NCI-H146 treated with DMSO at 0.1 percent for 48 hours (cell line): ENCODE data around the gene LCN6.
"Not testable (repeated sequence)": the region's sequence is repeated elsewhere in the genome, so short reads cannot be mapped to it uniquely, and the experiment has no call there.

Experiments used
- DNase-seq: peaks from one replicate; lab custom pipeline; 2025; ENCODE audit not compliant: unreplicated experiment; lab: John Stamatoyannopoulos, UW

Gene LCN6

GRCh38 chr9:136711751-136712689 lies 36.3 kb downstream of the LCN6 start, which contains the start of gene DIPK1B:
DIPK1B (plus strand) TSS chr9:136712572; CDS start chr9:136712666, 94 bp downstream.
- DNase-seq: peak; percentile 24

DNA sequence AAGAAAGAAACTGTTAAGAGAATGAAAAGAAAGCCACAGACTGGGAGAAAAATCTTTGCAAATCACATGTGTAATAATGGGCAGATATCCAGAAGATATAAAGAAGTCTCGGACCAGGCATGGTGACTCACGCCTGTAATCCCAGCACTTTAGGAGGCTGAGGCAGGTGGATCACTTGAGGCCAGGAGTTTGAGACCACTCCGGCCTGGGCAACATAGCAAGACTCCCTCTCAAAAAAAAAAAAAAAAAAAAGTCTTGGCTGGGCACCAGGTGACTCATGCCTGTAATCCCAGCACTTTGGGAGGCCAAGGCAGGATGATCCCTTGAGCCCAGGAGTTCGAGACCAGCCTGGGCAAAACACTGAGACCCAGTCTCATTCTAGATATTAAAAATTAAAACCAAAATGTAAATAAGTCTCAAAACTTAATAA lies 37.1 kb downstream of the LCN6 start:
- not testable (repeated sequence) for DNase-seq

- DNase-seq: no peak
These were observed 37.8 kb downstream of the LCN6 start for GRCh38 chr9:136710543-136710942.

DNA sequence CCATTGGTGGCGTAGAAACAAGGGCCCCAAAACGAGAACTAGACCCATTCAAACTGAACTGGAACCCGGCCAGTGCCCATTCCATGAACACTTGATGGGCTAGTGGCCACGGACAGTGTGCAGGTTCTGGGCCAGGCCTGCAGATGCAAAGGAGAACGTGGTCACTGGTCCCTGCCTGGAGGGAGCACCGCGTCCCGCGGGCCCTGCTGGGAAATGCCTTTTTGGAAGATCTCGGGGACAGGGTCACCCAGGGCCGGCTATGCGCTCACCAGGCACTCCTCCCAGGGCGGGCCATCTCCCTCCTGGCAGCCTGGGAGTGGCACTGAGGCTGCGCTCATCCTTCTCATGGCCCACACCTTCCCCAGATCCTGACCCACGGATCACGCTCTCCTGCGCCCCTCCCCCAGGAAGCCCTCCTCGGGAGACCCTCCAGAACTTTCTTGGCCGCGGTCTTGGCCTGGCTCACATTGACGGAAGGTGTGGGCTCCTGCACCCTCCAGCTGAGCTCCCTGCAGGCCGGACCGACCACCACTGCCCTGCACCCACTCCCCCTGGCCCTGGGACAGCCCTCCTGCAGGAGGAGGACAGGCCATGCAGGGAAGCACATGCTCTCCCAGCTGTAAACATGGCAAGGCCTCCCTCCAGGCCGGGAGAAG lies 38.7 kb downstream of the LCN6 start:
- DNase-seq: no peak

GRCh38 chr9:136707849-136708517 lies 40.3 kb downstream of the LCN6 start:
- DNase-seq: no peak

- no peak for DNase-seq
These were observed 41.3 kb downstream of the LCN6 start for GRCh38 chr9:136707011-136707410.

GRCh38 chr9:136705564-136705963 lies 42.8 kb downstream of the LCN6 start:
- DNase-seq: no peak

DNA sequence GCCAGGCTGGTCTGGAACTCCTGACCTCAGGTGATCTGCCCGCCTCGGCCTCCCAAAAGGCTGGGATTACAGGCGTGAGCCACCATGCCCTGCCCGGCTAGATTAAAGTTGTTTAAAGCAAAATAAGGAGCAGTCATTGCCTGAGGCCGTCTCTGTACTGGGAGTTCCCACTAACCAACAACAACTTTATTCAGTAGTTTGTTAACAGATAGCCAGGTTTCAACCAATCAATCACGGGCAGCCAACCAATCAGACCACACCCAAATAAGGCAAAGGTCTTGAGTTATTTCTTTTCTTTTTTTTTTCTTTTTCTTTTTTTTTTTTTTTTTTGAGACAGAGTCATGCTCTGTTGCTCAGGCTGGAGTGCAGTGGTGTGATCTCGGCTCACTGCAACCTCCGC lies 43.6 kb downstream of the LCN6 start:
- DNase-seq: not testable (repeated sequence)

GRCh38 chr9:136703276-136703860 lies 45.0 kb downstream of the LCN6 start:
- no peak for DNase-seq

DNA sequence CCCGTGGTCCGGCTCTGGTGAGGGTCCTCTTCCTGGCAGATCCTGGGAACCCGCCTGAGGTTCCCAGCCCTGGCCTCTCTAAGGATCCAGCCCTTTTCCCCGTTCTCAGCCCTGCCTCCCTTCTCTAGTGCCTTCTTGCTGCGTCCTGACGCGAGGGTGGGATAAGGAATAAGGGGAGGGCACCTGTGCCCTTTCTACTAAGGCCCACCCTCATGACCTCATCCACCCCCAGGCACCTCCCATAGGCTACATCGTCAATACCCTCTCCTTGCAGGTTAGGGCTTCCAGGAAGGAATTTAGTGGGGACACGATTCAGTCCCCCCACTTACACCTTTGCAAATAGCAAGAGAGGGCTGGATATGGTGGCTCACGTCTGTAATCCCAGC lies 46.7 kb downstream of the LCN6 start:
- DNase-seq: no peak

- no peak for DNase-seq
These were observed 47.2 kb downstream of the LCN6 start for GRCh38 chr9:136700959-136701667.

GRCh38 chr9:136700304-136700703 lies 48.0 kb downstream of the LCN6 start:
- DNase-seq: no peak

GRCh38 chr9:136698635-136699246 lies 49.6 kb downstream of the LCN6 start:
- DNase-seq: no peak

GRCh38 chr9:136697821-136698526 lies 50.4 kb downstream of the LCN6 start:
- DNase-seq: no peak

DNA sequence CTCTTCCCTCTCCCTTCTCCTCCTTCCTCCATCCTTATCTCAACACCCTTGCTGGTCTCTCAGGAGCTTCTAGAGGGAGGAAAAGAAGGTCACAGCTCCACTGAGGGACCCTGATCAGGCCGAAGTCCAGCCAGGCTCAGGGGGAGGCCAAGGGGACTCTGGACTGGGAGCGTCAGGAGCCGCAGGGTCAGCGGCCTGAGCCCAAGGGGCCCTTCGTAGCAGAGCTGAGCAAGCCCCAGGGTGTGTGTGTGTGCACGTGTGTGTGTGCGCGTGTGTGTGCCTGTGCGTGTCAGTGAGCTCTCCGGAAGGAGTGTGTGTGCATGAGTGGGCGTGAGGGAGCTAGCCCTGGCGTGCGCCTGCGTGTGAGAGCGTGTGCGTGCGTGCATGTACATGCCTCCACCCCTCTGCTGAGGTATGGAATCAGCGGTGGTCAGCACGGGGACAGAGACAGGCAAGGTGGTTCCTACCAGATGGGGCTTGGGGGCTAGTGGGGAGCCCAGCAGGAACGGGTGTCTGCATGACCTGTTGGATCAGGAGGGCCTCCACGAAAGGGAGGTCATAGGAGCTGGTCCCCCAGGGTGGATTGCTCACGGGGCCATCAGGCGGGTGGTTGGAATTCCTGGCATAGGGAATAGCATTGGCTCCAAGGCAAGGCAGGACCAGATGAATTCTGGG lies 51.0 kb downstream of the LCN6 start:
- DNase-seq: no peak

DNA sequence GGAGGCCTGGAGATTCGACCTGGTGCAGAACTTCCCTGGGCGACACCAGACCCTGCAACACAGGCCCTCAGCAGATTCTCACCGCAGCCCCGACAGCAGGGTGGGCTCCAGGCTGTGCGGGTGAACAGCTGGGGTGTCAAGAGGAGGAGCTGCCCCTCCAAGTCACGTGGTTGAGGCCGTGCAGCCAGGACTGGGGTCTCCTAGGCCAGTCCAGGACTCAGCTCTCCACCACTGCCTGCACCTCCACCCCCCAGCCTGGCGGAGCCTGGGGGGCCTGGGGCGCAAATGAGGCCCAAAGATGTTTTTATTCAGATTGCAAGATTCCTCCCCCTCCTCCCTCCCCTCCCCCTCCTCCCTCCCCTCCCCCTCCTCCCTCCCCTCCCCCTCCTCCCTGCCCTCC lies 51.8 kb downstream of the LCN6 start:
- DNase-seq: no peak

DNA sequence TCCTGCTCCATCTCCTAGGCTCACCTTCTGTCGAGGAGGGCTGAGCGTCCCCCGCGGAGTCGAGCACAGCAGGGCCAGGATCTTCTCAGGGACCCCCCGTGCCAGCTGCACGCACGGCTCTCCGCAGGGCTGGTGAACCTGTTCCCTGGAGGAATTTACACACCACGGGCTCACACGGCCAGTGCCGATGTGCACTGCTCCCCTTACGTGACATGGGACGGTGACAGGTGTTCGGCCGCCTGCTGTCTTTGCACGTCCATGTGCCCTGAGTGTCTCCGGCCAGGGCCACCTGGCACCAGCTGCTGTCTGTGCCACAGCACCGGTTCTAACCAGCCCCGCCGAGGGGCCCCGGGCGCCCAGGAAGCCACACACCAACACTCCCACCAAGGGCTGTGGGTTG lies 52.4 kb downstream of the LCN6 start:
- DNase-seq: peak; percentile 37

DNA sequence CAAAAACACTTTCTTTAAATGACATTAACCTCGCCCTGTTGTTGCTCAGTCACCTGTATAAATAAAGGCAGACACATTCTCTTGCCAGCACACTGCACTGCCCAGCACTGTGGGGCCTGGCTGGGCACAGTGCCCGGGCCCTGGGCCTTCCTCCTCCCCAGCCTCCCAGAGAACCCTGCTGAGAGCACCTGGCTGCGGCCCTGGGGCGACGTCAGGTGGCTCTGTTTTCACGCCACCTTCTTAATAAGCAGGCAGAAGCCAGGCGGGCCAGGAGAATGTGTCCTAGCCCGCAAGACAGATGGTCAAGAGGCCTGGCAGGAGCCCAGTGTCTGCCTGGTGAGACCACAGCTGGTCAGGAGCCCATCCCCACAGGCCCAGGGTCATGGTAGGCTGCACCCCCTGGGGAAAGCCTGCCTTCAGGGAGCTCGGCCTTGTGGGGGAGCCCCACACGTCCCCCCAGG lies 52.9 kb downstream of the LCN6 start:
- DNase-seq: peak; percentile 63

DNA sequence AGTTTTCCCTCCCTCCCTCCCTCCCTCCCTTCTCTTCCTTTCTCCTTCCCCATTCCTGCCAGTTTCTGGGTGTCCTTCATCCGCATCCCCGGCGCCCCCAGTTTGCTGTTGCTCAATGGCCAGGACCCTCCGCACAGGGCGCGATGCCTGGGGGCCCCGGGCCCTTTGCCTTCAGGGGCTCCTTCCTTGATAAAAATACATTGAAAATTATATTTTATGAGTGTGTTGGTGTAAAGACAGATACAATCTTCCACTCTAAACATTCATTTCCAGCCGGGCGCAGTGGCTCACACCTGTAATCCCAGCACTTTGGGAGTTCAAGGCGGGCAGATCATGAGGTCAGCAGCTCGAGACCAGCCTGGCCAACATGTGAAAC lies 53.5 kb downstream of the LCN6 start:
- DNase-seq: no peak
